Spleen (tissue), 7 donors: Measurements from ENCODE around the gene KIF26B.

Experiments
- CTCF ChIP-seq, 11 experiments: fragments of 200-600 bp in 7 of 11; fragments of 450-650 bp in 4 of 11; sonication (generic) in 4 of 11; IDR thresholded peaks in 8 of 11; conservative IDR thresholded peaks in 3 of 11; 1 replicate in 7 of 11; 2 replicates in 4 of 11; pipeline versions ENCODE4 v1.4.0 to v1.8.0; 2016 to 2021; ENCODE audit warnings: antibody characterized with exemption in 11 of 11, inconsistent platforms in 4 of 11, mild to moderate bottlenecking in 1 of 11
- POLR2A ChIP-seq, 3 donors: fragments of 450-650 bp; IDR thresholded peaks; one replicate each; pipeline ENCODE4 v1.5.1; 2017; ENCODE audit warnings: antibody characterized with exemption in 3 of 3, mild to moderate bottlenecking in 1 of 3
- donor health status: DM: no; HTN: no; CAD: no; lungs with moderate emphysema.
- donor health status: DM: no; HTN: no; CAD: no.
- donor health status: DM: no; HTN: no; CAD: no.

- no peak for TF ChIP-seq CTCF (IDR thresholded peaks at IDR 0.05 in 8 of 11, conservative IDR thresholded peaks at IDR 0.05 in 3 of 11)
- TF ChIP-seq POLR2A (IDR thresholded peaks at IDR 0.05), result no peak
Measured at GRCh38 chr1:245663841-245664240, 509.1 kb downstream of the KIF26B start.
